HG03469 (cell line): Measurements from ENCODE around the gene C11orf86.
"Not testable (repeated sequence)": the region's sequence is repeated elsewhere in the genome, so short reads cannot be mapped to it uniquely, and the experiment has no call there.

Source experiments
- ATAC-seq: cut with Tn5 transposase; IDR thresholded peaks from one replicate; pipeline ENCODE4 v1.9.1; 2021; ENCODE audit warnings: mild to moderate bottlenecking, moderate library complexity, moderate number of reproducible peaks; ENCODE audit not compliant: unreplicated experiment

C11orf86 gene

GRCh38 chr11:66974724-66975404 lies at the start of gene C11orf86:
C11orf86 (plus strand) TSS chr11:66975304; CDS start chr11:66975363, 59 bp downstream.
- no peak for ATAC-seq

GRCh38 chr11:66929753-66930152 lies 45.4 kb upstream of the C11orf86 start:
- ATAC-seq: no peak

- ATAC-seq: no peak
These were observed 42.6 kb upstream of the C11orf86 start for GRCh38 chr11:66932543-66932942.

GRCh38 chr11:66933531-66933930 lies 41.6 kb upstream of the C11orf86 start:
- ATAC-seq: no peak

- no peak for ATAC-seq
These were observed 39.9 kb upstream of the C11orf86 start for GRCh38 chr11:66934950-66935779.

- no peak for ATAC-seq
These were observed 38.8 kb upstream of the C11orf86 start for GRCh38 chr11:66936311-66936711.

GRCh38 chr11:66937193-66937733 lies 37.8 kb upstream of the C11orf86 start:
- no peak for ATAC-seq

- ATAC-seq: no peak
These were observed 36.4 kb upstream of the C11orf86 start for GRCh38 chr11:66938582-66939135.

- ATAC-seq: no peak
These were observed 25.0 kb upstream of the C11orf86 start for GRCh38 chr11:66950112-66950535.

GRCh38 chr11:66951135-66951534 lies 24.0 kb upstream of the C11orf86 start:
- no peak for ATAC-seq

GRCh38 chr11:66951927-66952337 lies 23.2 kb upstream of the C11orf86 start:
- no peak for ATAC-seq

- ATAC-seq: no peak
These were observed 21.8 kb upstream of the C11orf86 start for GRCh38 chr11:66953081-66953833.

GRCh38 chr11:66956689-66957290 lies 18.3 kb upstream of the C11orf86 start:
- no peak for ATAC-seq

- ATAC-seq: no peak
These were observed 17.2 kb upstream of the C11orf86 start for GRCh38 chr11:66957971-66958231.

GRCh38 chr11:66958232-66958955 lies 16.7 kb upstream of the C11orf86 start, which contains the start of gene PC:
PC (minus strand) TSS chr11:66958383; CDS start chr11:66872159, 86,224 bp downstream.
- ATAC-seq: peak; percentile 80

GRCh38 chr11:66958956-66959274 lies 16.2 kb upstream of the C11orf86 start:
- no peak for ATAC-seq

- not testable (repeated sequence) for ATAC-seq
These were observed 13.4 kb upstream of the C11orf86 start for GRCh38 chr11:66961691-66962213.

- no peak for ATAC-seq
These were observed 12.9 kb upstream of the C11orf86 start for GRCh38 chr11:66962247-66962646.

- no peak for ATAC-seq
These were observed 12.3 kb upstream of the C11orf86 start for GRCh38 chr11:66962801-66963200.

- ATAC-seq: no peak
These were observed 10.6 kb upstream of the C11orf86 start for GRCh38 chr11:66964495-66964894.
